Neural progenitor cell (in vitro differentiated cells): Measurements from ENCODE around the gene CORO7. TPM values are rescaled to one million over a fixed set of nuclear protein-coding genes. Genes with fewer than 3 reads are reported as not detected.
"Not testable (repeated sequence)": the region's sequence is repeated elsewhere in the genome, so short reads cannot be mapped to it uniquely, and the experiment has no call there.

ENCODE experiments used
- DNase-seq: peaks from one replicate; pipeline ENCODE4 v3.0.0-alpha.2; 2016; ENCODE audit warnings: low spot score
- H2AFZ ChIP-seq: fragments of 200-600 bp; sonication (generic); replicated peaks from 2 replicates; pipeline ENCODE4 v1.6.1; 2016; ENCODE audit warnings: antibody characterized with exemption
- H3F3A ChIP-seq: fragments of 200-600 bp; sonication (generic); 2 replicates; pipeline ENCODE4 v1.6.1; 2016; ENCODE audit warnings: antibody characterized with exemption, low read depth
- H3K27ac ChIP-seq: fragments of 200-600 bp; sonication (generic); 2 replicates; pipeline ENCODE4 v1.5.1; 2016; ENCODE audit warnings: mild to moderate bottlenecking
- H3K27me3 ChIP-seq: fragments of 200-600 bp; sonication (generic); 2 replicates; pipeline ENCODE4 v1.6.1; 2016; ENCODE audit warnings: mild to moderate bottlenecking, moderate library complexity
- H3K36me3 ChIP-seq: fragments of 200-600 bp; sonication (generic); 2 replicates; pipeline ENCODE4 v1.5.1; 2016
- H3K4me1 ChIP-seq: fragments of 200-600 bp; sonication (generic); 2 replicates; pipeline ENCODE4 v1.6.1; 2016; ENCODE audit warnings: mixed run types
- H3K4me2 ChIP-seq: fragments of 200-600 bp; sonication (generic); 2 replicates; pipeline ENCODE4 v1.6.1; 2016
- H3K4me3 ChIP-seq: fragments of 200-600 bp; sonication (generic); 2 replicates; pipeline ENCODE4 v1.5.1; 2016
- H3K79me2 ChIP-seq: fragments of 200-600 bp; sonication (generic); 2 replicates; pipeline ENCODE4 v1.6.1; 2016; ENCODE audit warnings: low read depth
- H3K9ac ChIP-seq: fragments of 200-600 bp; sonication (generic); 2 replicates; pipeline ENCODE4 v1.6.1; 2016
- H3K9me3 ChIP-seq: fragments of 200-600 bp; sonication (generic); 2 replicates; pipeline ENCODE4 v1.5.1; 2016; ENCODE audit warnings: low read depth
- H4K20me1 ChIP-seq: fragments of 200-600 bp; sonication (generic); 2 replicates; pipeline ENCODE4 v1.6.1; 2016; ENCODE audit warnings: low read depth
- H3K27ac Mint-ChIP-seq: 3 replicates; pipeline ENCODE4 v1.8.0; 2021; ENCODE audit warnings: mixed read lengths
- H3K27me3 Mint-ChIP-seq: 2 replicates; pipeline ENCODE4 v1.8.0; 2022; ENCODE audit warnings: low read depth, mild to moderate bottlenecking, inconsistent platforms, moderate library complexity, mixed read lengths; ENCODE audit not compliant: insufficient read depth
- H3K36me3 Mint-ChIP-seq: 3 replicates; pipeline ENCODE4 v1.8.0; 2021; ENCODE audit warnings: mixed read lengths
- H3K4me1 Mint-ChIP-seq: 3 replicates; pipeline ENCODE4 v1.8.0; 2021; ENCODE audit warnings: mixed read lengths
- H3K4me3 Mint-ChIP-seq: 3 replicates; pipeline ENCODE4 v1.8.0; 2021; ENCODE audit warnings: mild to moderate bottlenecking, moderate library complexity, mixed read lengths
- H3K9me3 Mint-ChIP-seq: 3 replicates; pipeline ENCODE4 v1.8.0; 2020; ENCODE audit warnings: mixed read lengths
- EZH2 ChIP-seq: fragments of 200-600 bp; sonication (generic); IDR thresholded peaks from 2 replicates; pipeline ENCODE4 v1.6.1; 2017; ENCODE audit warnings: antibody characterized with exemption, mild to moderate bottlenecking, moderate library complexity
- EZH2phosphoT487 ChIP-seq: fragments of 200-600 bp; sonication (generic); IDR thresholded peaks from 2 replicates; pipeline ENCODE4 v1.6.1; 2017; ENCODE audit warnings: antibody characterized with exemption
- total RNA-seq: library from RNA; depleted of rRNA; stranded (reverse); fragments of >200 nt; gene quantifications from 2 replicates; pipeline ENCODE4 v1.2.3, GENCODE V29; 2015; ENCODE audit warnings: low replicate concordance
- TF ChIP-seq, protein P1 (sequence below): fragments of 200-600 bp; sonication (generic); IDR thresholded peaks from 2 replicates; pipeline ENCODE4 v1.5.1; 2017; ENCODE audit warnings: antibody characterized with exemption, mild to moderate bottlenecking

The CORO7 gene
- total RNA-seq, 1 donor from 2014 or later, result 6.8 TPM

DNA sequence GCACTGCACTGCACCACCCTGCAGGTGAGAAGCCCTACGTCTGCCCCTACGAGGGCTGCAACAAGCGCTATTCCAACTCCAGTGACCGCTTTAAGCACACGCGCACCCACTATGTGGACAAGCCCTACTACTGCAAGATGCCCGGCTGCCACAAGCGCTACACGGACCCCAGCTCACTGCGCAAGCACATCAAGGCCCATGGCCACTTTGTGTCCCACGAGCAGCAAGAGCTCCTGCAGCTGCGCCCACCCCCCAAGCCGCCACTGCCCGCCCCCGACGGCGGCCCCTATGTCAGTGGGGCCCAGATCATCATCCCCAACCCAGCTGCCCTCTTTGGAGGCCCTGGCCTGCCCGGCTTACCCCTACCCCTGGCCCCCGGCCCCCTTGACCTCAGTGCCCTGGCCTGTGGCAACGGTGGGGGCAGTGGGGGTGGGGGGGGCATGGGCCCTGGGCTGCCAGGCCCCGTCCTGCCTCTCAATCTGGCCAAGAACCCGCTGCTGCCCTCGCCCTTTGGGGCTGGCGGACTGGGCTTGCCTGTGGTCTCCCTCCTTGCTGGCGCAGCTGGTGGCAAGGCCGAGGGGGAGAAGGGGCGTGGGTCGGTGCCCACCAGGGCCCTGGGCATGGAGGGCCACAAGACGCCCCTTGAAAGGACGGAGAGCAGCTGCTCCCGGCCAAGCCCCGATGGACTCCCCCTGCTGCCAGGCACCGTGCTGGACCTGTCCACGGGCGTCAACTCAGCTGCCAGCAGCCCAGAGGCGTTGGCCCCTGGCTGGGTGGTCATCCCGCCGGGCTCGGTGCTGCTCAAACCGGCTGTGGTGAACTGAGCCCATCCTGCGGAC lies 79.5 kb downstream of the CORO7 start:
- DNase-seq, result no peak
- no peaks in the 10 kb centered on the region for H3K27me3 ChIP-seq
- TF ChIP-seq, protein P1, sequence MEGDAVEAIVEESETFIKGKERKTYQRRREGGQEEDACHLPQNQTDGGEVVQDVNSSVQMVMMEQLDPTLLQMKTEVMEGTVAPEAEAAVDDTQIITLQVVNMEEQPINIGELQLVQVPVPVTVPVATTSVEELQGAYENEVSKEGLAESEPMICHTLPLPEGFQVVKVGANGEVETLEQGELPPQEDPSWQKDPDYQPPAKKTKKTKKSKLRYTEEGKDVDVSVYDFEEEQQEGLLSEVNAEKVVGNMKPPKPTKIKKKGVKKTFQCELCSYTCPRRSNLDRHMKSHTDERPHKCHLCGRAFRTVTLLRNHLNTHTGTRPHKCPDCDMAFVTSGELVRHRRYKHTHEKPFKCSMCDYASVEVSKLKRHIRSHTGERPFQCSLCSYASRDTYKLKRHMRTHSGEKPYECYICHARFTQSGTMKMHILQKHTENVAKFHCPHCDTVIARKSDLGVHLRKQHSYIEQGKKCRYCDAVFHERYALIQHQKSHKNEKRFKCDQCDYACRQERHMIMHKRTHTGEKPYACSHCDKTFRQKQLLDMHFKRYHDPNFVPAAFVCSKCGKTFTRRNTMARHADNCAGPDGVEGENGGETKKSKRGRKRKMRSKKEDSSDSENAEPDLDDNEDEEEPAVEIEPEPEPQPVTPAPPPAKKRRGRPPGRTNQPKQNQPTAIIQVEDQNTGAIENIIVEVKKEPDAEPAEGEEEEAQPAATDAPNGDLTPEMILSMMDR, result no peak
- TF ChIP-seq EZH2 (no peak), EZH2phosphoT487 (no peak)
- H3K79me2 ChIP-seq, result peaks cover 1% of the 10 kb centered on the region
- Mint-ChIP-seq H3K27ac (no peak overlapping the region), H3K9me3 (no peaks in the 10 kb centered on the region), H3K4me3 (no peak overlapping the region), H3K36me3 (peaks cover 6% of the 10 kb centered on the region), H3K27me3 (peaks cover 4% of the 10 kb centered on the region), H3K4me1 (peaks cover 3% of the 10 kb centered on the region)
- no peak overlapping the region for H3K4me2 ChIP-seq
- peaks cover 19% of the 10 kb centered on the region for H4K20me1 ChIP-seq
- no peak overlapping the region for H3K4me3 ChIP-seq
- no peaks in the 10 kb centered on the region for H3K36me3 ChIP-seq
- H3K27ac ChIP-seq, result no peak overlapping the region
- H3F3A ChIP-seq, result no peaks in the 10 kb centered on the region
- no peak overlapping the region for H2AFZ ChIP-seq
- no peak overlapping the region for H3K9ac ChIP-seq
- no peaks in the 10 kb centered on the region for H3K9me3 ChIP-seq
- H3K4me1 ChIP-seq, result no peaks in the 10 kb centered on the region

DNA sequence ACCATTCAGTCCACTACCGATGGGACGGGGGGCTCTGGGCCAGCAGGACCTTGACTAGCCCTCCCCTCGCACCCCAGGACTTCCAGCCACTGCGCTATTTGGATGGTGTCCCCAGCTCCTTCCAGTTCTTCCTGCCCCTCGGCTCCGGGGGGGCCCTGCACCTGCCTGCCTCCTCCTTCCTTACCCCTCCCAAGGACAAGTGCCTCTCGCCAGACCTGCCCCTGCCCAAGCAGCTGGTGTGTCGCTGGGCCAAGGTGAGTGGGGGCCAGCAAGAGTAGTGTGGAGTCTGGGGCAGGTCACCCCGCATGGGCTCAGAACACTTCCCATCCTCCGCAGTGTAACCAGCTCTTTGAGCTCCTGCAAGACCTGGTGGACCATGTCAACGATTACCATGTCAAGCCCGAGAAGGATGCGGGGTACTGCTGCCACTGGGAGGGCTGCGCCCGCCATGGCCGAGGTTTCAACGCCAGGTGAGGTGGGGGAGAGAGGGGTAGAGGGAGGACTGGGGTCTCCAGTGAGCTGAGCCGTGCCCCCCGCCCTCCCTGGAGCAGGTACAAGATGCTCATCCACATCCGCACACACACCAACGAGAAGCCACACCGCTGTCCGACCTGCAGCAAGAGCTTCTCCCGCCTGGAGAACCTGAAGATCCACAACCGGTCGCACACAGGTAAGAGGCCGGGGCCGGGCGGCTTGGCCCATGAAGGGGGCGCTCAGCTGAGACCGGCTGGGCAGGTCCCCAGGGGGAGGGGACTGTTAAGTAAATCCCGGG lies 81.5 kb downstream of the CORO7 start:
- Histone ChIP-seq H3K27ac (no peak overlapping the region), H3K36me3 (no peaks in the 10 kb centered on the region), H3K9me3 (no peaks in the 10 kb centered on the region), H3K9ac (no peak overlapping the region), H3K4me3 (no peak overlapping the region), H3F3A (no peaks in the 10 kb centered on the region), H3K4me1 (no peaks in the 10 kb centered on the region), H2AFZ (no peak overlapping the region), H4K20me1 (peaks cover 20% of the 10 kb centered on the region), H3K79me2 (no peaks in the 10 kb centered on the region), H3K4me2 (no peak overlapping the region), H3K27me3 (no peaks in the 10 kb centered on the region)
- TF ChIP-seq EZH2 (no peak), EZH2phosphoT487 (no peak)
- TF ChIP-seq, protein P1, result no peak
- no peak for DNase-seq
- Mint-ChIP-seq H3K27me3 (peaks cover 4% of the 10 kb centered on the region), H3K4me3 (no peak overlapping the region), H3K36me3 (peaks cover 6% of the 10 kb centered on the region), H3K4me1 (peaks cover 3% of the 10 kb centered on the region), H3K9me3 (no peaks in the 10 kb centered on the region), H3K27ac (no peak overlapping the region)

DNA sequence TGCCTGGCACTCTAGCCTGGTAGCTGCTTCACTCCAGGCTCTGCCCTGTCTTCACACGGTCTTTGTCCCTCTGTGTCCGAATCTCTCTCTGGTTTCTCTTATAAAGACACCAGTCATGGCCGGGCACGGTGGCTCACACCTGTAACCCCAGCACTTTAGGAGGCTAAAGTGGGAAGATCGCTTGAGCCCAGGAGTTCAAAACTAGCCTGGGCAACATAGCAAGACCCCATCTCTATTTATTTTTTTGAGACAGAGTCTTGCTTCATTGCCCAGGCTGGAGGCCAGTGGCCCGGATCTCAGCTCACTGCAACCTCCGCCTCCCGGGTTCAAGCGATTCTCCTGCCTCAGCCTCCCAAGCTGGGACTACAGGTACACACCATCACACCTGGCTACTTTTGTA lies 82.7 kb downstream of the CORO7 start:
- H3K36me3 Mint-ChIP-seq, H3K9me3 ChIP-seq, H2AFZ ChIP-seq, H3K79me2 ChIP-seq, H3K4me2 ChIP-seq, H3K9me3 Mint-ChIP-seq, H3K27me3 Mint-ChIP-seq, DNase-seq, H3K9ac ChIP-seq, H3F3A ChIP-seq, H3K27ac ChIP-seq, H3K36me3 ChIP-seq, H3K27me3 ChIP-seq, H3K27ac Mint-ChIP-seq, H3K4me3 Mint-ChIP-seq, H3K4me1 ChIP-seq, H3K4me3 ChIP-seq: not testable (repeated sequence)
- peaks cover 11% of the 10 kb centered on the region for H3K4me1 Mint-ChIP-seq
- peaks cover 32% of the 10 kb centered on the region for H4K20me1 ChIP-seq

DNA sequence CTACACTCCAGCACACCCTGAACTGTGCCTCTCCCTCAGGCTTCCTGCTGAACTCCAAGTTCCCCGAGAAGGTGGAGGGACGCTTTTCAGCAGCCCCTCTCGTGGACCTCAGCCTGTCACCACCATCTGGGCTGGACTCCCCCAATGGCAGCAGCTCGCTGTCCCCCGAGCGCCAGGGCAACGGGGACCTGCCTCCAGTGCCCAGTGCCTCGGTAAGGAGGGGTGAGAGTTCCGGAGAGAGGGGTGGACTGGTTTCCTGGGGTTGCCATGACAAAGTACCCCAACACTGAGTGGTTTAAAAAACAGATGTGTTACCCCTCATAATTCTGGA lies 83.1 kb downstream of the CORO7 start:
- Histone ChIP-seq H3K36me3 (no peaks in the 10 kb centered on the region), H3K79me2 (peaks cover 14% of the 10 kb centered on the region), H3F3A (peaks cover 7% of the 10 kb centered on the region), H3K27ac (no peak overlapping the region), H3K9me3 (no peaks in the 10 kb centered on the region), H3K4me3 (no peak overlapping the region), H2AFZ (no peak overlapping the region), H3K9ac (no peak overlapping the region), H3K4me1 (peaks cover 4% of the 10 kb centered on the region), H4K20me1 (peaks cover 37% of the 10 kb centered on the region), H3K4me2 (no peak overlapping the region), H3K27me3 (no peaks in the 10 kb centered on the region)
- no peak overlapping the region for H3K27ac Mint-ChIP-seq
- DNase-seq, result no peak
- no peaks in the 10 kb centered on the region for H3K9me3 Mint-ChIP-seq
- TF ChIP-seq EZH2phosphoT487, result no peak
- TF ChIP-seq, protein P1, result no peak
- no peak for TF ChIP-seq EZH2
- H3K4me3 Mint-ChIP-seq, result no peak overlapping the region
- peaks cover 2% of the 10 kb centered on the region for H3K27me3 Mint-ChIP-seq
- peaks cover 14% of the 10 kb centered on the region for H3K4me1 Mint-ChIP-seq
- peaks cover 4% of the 10 kb centered on the region for H3K36me3 Mint-ChIP-seq
